ENCODE measurements around the gene LRRTM1.

DNA sequence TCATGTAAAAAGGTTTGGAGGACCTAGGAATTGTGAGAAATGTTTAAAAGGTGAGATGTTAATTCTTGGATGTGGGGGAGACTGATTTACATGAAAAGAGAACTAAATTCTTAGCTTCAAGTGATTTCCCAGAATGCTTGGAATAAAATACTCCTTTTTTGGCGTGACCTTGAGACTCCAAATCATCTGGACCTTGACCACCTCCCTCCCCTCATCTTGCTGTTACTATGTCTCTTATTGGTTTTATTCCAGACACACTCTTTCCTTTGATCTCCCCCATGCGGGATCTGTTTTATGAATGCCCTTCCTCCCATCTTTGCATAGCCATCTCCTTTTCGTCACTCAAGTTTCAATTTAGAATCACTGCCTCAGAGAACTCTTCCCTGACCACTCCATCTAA is 20.0 kb upstream of the LRRTM1 start:
- TF ChIP-seq CTCF (IDR thresholded peaks at IDR 0.05): no peak
- TF ChIP-seq, protein P1, sequence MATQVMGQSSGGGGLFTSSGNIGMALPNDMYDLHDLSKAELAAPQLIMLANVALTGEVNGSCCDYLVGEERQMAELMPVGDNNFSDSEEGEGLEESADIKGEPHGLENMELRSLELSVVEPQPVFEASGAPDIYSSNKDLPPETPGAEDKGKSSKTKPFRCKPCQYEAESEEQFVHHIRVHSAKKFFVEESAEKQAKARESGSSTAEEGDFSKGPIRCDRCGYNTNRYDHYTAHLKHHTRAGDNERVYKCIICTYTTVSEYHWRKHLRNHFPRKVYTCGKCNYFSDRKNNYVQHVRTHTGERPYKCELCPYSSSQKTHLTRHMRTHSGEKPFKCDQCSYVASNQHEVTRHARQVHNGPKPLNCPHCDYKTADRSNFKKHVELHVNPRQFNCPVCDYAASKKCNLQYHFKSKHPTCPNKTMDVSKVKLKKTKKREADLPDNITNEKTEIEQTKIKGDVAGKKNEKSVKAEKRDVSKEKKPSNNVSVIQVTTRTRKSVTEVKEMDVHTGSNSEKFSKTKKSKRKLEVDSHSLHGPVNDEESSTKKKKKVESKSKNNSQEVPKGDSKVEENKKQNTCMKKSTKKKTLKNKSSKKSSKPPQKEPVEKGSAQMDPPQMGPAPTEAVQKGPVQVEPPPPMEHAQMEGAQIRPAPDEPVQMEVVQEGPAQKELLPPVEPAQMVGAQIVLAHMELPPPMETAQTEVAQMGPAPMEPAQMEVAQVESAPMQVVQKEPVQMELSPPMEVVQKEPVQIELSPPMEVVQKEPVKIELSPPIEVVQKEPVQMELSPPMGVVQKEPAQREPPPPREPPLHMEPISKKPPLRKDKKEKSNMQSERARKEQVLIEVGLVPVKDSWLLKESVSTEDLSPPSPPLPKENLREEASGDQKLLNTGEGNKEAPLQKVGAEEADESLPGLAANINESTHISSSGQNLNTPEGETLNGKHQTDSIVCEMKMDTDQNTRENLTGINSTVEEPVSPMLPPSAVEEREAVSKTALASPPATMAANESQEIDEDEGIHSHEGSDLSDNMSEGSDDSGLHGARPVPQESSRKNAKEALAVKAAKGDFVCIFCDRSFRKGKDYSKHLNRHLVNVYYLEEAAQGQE (IDR thresholded peaks at IDR 0.05; ENCODE audit: insufficient read depth in 1 of 2, low read depth in 2 of 2, low read length in 1 of 2): no peak
- no peak for TF ChIP-seq POLR2AphosphoS5 (IDR thresholded peaks at IDR 0.05; ENCODE audit: low read depth, low read length)

Data from Panc1 (cell line).